GM20000 (cell line): ENCODE data around the gene FOSL2.

ENCODE experiments used
- DNase-seq: peaks from one replicate; pipeline ENCODE4 v3.0.0; 2012; ENCODE audit warnings: low spot score
- CTCF ChIP-seq: IDR thresholded peaks from 2 replicates; pipeline ENCODE4 v1.5.1; 2012; ENCODE audit warnings: mild to moderate bottlenecking, control low read depth; ENCODE audit errors: extremely low read depth, missing control alignments

FOSL2 gene

GRCh38 chr2:28411166-28411755, 18.6 kb downstream of the FOSL2 start:
- TF ChIP-seq CTCF, result no peak
- no peak for DNase-seq

GRCh38 chr2:28411956-28412609, 19.4 kb downstream of the FOSL2 start:
- no peak for TF ChIP-seq CTCF
- DNase-seq, result no peak

GRCh38 chr2:28412625-28413151, 20.0 kb downstream of the FOSL2 start:
- DNase-seq, result no peak
- no peak for TF ChIP-seq CTCF

GRCh38 chr2:28413152-28413898, 20.7 kb downstream of the FOSL2 start:
- TF ChIP-seq CTCF, result no peak
- no peak for DNase-seq

GRCh38 chr2:28413899-28414295, 21.2 kb downstream of the FOSL2 start:
- TF ChIP-seq CTCF, result no peak
- no peak for DNase-seq

- TF ChIP-seq CTCF, result no peak
- DNase-seq, result no peak
Observed at GRCh38 chr2:28414583-28414982, 21.9 kb downstream of the FOSL2 start.

GRCh38 chr2:28415010-28415409, 22.4 kb downstream of the FOSL2 start:
- no peak for DNase-seq

More at GRCh38 chr2:28415010-28415409, 22.4 kb downstream of the FOSL2 start:
- TF ChIP-seq CTCF, result no peak
